Progenitor cell of endocrine pancreas (in vitro differentiated cells): ENCODE results near the gene MACROD2. TPM values are rescaled to one million over a fixed set of nuclear protein-coding genes. Genes with fewer than 3 reads are reported as not detected.

ENCODE experiments used
- DNase-seq: peaks from one replicate; pipeline ENCODE4 v3.0.0; 2021; ENCODE audit warnings: low spot score; ENCODE audit not compliant: unreplicated experiment
- H3K27ac Mint-ChIP-seq: 2 replicates; pipeline ENCODE4 v1.8.0; 2021; ENCODE audit warnings: mild to moderate bottlenecking, moderate library complexity, mixed read lengths
- H3K27me3 Mint-ChIP-seq: 2 replicates; pipeline ENCODE4 v1.8.0; 2021; ENCODE audit warnings: mixed read lengths
- H3K36me3 Mint-ChIP-seq: 2 replicates; pipeline ENCODE4 v1.8.0; 2022; ENCODE audit warnings: mixed read lengths; ENCODE audit not compliant: insufficient read depth
- H3K4me1 Mint-ChIP-seq: 2 replicates; pipeline ENCODE4 v1.8.0; 2021; ENCODE audit warnings: low read depth, mixed read lengths
- H3K4me3 Mint-ChIP-seq: 2 replicates; pipeline ENCODE4 v1.8.0; 2021; ENCODE audit warnings: low read depth, mild to moderate bottlenecking, moderate library complexity, mixed read lengths
- H3K9me3 Mint-ChIP-seq: 2 replicates; pipeline ENCODE4 v1.8.0; 2021; ENCODE audit warnings: low read depth, mixed read lengths
- CTCF ChIP-seq: fragments of 200-600 bp; sonication (generic); IDR thresholded peaks from one replicate; pipeline ENCODE4 v1.5.0; 2021; ENCODE audit warnings: antibody characterized with exemption, mild to moderate bottlenecking; ENCODE audit not compliant: unreplicated experiment
- total RNA-seq: library from RNA; stranded (reverse); gene quantifications from 2 replicates; pipeline ENCODE4 v1.2.1, GENCODE V29; 2021

The MACROD2 gene
- total RNA-seq, 1 donor from 2014 or later: 7.6 TPM

- no peak for DNase-seq
- no peak overlapping the region for H3K27ac Mint-ChIP-seq
- no peaks in the 10 kb centered on the region for H3K27me3 Mint-ChIP-seq
- peaks cover 13% of the 10 kb centered on the region for H3K4me1 Mint-ChIP-seq
- H3K36me3 Mint-ChIP-seq: no peaks in the 10 kb centered on the region
- no peak overlapping the region for H3K4me3 Mint-ChIP-seq
- H3K9me3 Mint-ChIP-seq: no peaks in the 10 kb centered on the region
- no peak for TF ChIP-seq CTCF
Observed at GRCh38 chr20:16098890-16099639, 2103.7 kb downstream of the MACROD2 start.

- no peaks in the 10 kb centered on the region for H3K9me3 Mint-ChIP-seq
Observed at GRCh38 chr20:16100111-16100510, 2104.8 kb downstream of the MACROD2 start.

DNA sequence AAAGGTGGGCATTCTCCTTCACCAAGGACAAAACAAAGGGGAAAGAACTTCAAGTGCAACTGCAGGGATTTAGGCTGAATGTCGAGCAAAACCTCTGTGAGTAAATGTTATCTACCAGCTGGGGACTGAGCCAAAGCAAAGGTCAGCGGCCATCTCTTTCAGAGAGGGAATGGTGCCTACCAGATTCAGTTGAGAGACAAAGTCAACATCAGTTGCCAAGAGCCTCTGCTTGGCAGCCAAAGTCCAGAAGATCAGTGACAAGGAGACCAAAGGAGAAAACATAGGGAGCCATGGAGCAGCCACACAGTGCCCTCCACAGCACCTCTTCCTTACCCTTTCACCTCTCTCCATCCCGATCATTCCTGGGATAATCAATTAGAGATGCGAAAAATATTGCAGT, 2105.5 kb downstream of the MACROD2 start:
- H3K4me1 Mint-ChIP-seq: peaks cover 13% of the 10 kb centered on the region
- H3K4me3 Mint-ChIP-seq: no peak overlapping the region
- H3K27ac Mint-ChIP-seq: no peak overlapping the region

More at GRCh38 chr20:16100111-16100510, 2104.8 kb downstream of the MACROD2 start:
- DNase-seq: no peak
- no peak for TF ChIP-seq CTCF
- H3K27me3 Mint-ChIP-seq: no peaks in the 10 kb centered on the region
- no peak overlapping the region for H3K27ac Mint-ChIP-seq
- peaks cover 13% of the 10 kb centered on the region for H3K4me1 Mint-ChIP-seq
- H3K4me3 Mint-ChIP-seq: no peak overlapping the region
- no peaks in the 10 kb centered on the region for H3K36me3 Mint-ChIP-seq

More for the DNA sequence above, 2105.5 kb downstream of the MACROD2 start:
- Mint-ChIP-seq H3K9me3 (no peaks in the 10 kb centered on the region), H3K36me3 (no peaks in the 10 kb centered on the region), H3K27me3 (no peaks in the 10 kb centered on the region)
- no peak for DNase-seq
- no peak for TF ChIP-seq CTCF

Other genes starting within 250 kb of the MACROD2 start
- gene ESF1, start 210.6 kb upstream of the MACROD2 start, total RNA-seq: 17.9 and 18.5 TPM in 2 replicates
- gene NDUFAF5, start 210.5 kb upstream of the MACROD2 start, total RNA-seq: 39.2 and 41.5 TPM in 2 replicates
- not detected in 2 replicates for gene SEL1L2, start 4.9 kb upstream of the MACROD2 start, total RNA-seq